Stimulated activated CD4-positive, alpha-beta T cell treated with anti-CD3 and anti-CD28 coated beads, Interleukin-12 subunit alpha, Interleukin-12 subunit beta, amount 100 ng/mL, for 4 hours (primary cell): Measurements from ENCODE around the gene BEND7.
A peak's percentile ranks its signal among the peaks of the same experiment; 100 is the strongest.
"Not testable (repeated sequence)": the region's sequence is repeated elsewhere in the genome, so short reads cannot be mapped to it uniquely, and the experiment has no call there.

Experiments used
- DNase-seq: peaks from one replicate; pipeline ENCODE4 v3.0.0-alpha.2; 2020

The BEND7 gene, protein sequence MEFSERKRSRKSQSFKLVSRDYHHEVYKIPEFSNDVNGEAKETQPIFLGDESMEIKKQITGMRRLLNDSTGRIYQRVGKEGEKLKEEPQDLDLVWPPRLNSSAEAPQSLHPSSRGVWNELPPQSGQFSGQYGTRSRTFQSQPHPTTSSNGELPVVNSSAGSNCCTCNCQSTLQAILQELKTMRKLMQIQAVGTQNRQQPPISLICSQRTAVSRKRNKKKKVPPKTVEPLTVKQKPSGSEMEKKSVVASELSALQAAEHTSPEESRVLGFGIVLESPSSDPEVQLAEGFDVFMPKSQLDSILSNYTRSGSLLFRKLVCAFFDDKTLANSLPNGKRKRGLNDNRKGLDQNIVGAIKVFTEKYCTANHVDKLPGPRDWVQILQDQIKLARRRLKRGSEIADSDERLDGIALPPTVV

DNA sequence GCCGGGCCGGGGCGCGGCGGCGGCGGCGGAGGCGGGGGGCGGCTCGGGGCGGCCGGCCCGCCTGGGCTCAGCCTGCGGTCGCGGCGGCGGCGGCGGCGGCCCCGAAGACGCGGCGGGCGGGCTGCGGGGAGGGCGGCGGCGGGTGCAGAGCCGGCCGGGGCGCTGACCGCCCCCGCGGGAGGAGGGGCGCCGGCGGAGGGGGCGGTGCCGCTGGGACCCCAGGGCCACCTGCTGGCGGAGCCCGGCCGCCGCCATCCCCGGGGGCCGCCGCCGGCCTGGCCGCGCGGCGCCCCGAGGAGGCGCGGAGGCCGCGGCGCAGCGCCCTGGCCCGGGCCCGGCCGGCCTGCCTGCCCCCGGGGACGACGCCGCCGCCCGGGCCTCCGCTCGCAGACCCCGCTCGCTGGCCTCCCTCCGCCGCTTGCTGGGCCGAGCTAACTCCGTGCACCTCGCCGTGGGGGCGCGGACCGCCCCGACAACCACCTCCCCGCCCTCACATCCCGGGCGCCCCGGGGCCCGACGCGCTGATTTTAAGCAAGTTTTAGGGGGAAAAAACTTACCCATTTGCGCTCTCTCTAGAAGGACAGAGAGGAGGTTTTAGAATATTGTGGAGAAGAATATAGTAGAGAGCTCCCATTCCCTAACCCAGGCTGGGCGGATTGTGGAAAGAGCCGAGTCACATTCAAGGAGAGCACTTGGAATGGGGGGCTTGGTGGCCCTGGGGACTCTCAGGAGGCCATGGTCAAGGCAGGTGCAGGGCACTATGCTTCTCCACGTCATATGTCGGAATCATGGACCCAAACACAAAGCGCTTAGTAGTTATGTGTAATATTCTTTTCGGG lies at the start of gene BEND7:
TSS of gene BEND7 (minus strand) at position 140 of the 839 bp plus-strand sequence. CDS start 481 bp downstream, outside the sequence.
- DNase-seq: peak; percentile 6

DNA sequence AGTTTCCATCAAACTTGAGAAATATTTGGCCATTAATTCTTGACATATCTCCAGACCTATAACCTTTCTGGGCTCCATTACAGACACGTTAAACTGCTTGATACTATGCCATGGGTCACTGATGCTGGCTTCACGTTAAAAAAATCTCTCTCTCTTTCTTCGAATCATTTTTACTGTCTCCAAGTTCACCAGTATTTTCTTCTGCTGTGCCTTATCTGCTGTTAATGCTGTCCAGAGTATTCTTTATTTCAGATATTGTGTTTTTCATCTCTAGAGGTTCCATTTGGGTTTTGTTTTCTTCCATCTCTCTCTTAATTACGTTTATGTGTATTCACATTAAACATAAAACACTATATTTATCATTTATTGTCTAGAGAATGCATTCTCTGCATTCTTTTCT lies 45.1 kb upstream of the BEND7 start:
- no peak for DNase-seq

DNA sequence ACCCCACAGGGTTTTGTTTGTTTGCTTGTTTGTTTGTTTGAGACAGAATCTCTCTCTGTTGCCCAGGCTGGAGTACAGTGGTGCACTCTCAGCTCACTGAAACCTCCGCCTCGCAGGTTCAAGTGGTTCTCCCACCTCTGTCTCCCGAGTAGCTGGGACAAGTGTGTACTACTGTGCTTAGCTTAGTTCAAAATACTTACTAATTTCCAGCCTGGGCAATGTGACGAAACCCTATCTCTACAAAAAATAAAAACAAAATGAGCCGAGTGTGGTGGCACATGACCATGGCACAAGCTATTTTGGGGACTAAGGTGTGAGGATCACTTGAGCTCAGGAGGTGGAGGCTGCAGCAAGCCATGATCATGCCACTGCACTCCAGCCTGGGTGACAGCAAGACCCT lies 42.7 kb upstream of the BEND7 start:
- DNase-seq: no peak

DNA sequence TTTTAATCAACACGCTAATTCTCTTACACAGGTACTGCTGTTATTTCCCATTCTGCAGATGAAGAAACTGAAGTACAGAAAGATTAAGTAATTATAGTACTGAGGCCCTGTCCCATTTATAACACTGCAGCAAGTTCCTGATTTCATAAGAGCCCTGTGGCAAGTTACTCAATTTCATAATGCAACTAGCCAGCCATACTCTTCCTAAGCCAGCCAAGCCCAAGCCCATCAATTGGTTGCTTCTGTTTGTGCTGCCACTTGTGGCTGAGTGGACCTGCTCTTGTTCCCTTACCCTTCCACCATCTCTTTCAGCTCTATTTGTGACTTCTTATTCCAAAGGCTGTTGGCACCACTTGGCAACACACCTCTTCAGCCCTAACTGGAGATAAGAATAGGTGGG lies 38.2 kb upstream of the BEND7 start:
- no peak for DNase-seq

DNA sequence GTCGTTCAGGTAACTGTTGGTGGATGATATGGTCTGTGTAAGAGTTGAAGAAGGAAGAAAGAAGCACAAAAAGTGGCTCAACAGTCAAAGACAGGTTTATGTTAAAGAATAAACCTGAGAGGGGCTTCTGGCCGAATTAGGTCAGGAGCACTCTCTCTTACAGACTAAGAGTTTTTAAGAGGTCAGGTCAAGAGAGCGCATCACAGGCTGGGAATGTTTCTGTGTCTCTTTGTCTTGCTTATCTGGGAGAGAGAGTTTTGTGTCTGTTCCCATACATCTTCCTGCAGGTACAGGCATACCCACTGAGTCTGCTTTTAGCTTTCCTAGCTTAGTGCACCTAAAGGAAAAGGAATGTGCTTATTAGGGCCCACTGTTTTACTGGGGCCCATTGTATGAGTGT lies 35.8 kb upstream of the BEND7 start:
- DNase-seq: no peak

DNA sequence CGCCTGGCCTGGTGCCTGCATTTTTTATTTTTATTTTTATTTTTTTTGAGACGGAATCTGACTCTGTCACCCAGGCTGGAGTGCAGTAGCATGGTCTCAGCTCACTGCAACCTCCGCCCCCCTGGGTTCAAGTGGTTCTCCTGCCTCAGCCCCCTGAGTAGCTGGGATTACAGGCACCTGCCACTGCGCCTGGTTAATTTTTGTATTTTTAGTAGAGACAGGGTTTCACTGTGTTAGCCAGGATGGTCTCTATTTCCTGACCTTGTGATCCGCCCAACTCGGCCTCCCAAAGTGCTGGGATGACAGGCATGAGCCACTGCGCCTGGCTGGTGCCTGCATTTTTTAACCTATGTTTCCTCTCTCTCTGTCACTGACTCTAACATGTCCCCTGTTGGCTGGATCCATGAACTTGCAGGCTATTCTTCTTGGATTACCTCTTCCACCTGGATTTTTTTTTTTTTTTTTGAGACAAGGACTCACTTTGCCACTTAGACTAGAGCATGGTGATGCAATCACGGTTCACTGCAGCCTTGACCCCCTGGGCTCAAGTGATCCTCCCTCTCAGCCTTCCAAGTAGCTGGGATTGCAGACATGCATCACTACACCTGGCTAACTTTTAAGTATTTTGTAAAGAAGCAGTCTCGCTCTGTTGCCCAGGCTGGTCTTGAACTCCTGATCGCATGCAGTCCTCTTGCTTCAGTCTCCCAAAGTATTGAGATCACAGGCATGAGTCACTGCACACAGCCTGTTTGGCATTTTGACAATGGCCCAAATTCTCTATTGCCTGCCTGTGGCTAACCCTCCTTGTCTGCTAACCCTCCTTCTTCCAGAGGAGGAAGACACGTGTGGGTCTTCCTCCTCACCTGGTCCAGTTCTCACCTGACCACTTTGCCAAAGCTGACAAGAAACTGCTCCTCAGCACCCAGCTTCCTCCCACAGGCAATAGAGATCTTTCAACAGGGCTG lies 34.9 kb upstream of the BEND7 start:
- no peak for DNase-seq

DNA sequence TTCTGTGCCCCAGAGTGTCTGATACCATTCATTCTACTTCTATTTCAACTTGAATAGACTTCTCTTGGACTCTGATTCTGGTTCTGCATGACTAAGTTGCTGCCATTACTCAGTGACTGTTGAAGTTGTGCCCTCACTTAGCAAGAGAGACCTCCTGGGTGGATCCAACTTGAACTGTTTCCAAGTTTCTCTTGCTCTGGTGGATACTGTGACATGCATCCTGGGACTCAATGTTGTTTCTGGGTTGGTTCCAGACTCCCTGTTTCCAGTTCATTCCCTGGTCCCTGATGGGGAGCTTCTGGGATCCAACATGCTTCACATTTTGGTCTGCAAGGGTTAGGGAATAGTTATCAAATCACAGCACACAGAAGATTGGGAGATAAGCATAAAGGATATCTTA lies 31.8 kb upstream of the BEND7 start:
- no peak for DNase-seq

DNA sequence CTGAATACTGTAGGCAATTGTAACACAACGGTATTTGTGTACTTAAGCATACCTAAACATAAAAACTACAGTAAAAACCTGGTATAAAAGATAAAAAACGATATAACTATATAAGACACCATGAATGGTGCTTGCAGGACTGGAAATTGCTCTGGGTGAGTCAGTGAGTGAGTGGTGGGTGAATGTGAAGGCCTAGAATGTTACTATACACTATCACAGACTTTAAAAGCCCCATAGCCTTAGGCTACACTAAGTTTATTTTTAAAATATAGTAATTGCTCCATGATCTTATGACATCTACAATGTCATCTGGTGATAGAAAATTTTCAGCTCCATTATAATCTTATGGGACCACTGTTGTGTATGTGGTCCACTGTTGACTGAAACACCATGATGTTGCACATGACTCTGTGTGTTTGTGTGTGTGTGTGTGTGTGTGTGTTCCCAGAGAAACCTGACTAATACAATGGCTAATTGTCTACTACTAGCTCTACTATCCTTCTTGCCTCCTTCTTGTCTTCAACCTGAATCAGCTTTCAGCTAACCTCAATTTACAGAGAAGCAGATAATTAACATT lies 30.4 kb upstream of the BEND7 start:
- no peak for DNase-seq

DNA sequence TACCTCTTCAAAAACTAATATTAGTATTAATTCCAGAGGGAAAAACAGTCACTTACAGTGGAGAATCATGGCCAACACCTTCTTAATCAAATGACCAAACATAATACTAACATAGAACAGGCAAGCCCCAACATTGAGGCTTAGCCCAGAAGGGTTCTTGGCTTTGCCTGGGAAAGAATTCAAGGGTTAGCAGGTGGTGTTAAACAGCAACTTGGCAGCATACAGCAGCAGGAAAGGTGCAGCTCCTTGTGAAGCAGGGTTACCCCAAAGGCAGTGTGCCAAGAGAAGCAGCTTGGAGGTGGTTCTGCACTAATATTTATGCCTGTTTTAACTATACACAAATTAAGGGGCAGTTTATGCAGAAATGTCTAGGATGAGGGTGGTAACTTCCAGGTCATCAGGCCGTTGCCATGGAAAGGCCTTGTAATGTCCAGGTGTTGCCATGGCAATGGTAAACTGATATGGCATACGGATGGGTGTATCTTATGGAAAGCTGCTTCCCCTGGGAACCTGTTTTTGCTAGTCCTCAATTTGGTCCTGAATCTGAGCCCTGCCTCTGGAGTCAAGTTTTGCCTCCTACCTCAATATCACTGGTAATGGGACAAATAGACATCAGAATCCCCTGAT lies 27.2 kb upstream of the BEND7 start:
- DNase-seq: no peak

DNA sequence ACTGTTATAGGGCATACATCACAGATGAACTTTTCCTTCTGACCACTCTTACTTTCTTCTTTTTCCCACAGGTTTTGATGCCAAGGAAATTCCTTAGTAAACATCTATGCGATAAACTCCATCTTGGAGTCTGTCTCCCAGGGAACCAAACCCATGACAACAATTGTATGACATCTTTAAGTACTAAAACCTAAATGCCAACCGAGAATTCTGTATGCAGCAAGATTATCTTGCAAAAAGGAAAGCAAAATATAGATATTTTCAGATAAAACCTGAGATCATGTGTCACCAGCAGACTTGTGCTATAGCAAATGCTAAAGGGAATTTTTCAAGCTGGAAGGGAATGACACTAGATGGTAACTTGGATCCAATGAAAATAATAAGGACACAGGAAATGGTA lies 22.0 kb upstream of the BEND7 start:
- DNase-seq: no peak

DNA sequence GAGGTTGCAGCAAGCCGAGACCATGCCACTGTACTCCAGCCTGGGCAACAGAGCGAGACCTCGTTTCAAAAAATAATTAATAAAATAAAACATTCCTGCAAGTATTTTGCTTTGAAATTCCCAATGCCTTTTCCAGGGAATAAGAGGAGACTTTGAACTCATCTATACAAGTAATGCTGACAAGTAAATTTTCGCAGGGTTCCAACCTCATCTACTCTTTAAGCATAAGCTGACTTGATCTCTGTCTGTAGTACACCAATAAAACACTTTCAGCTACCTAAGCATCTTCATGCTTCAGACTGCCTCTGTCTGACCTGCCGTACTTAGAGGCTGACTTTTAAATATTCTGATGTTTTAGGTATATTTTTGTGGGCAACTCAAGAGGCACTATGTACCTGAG lies 13.7 kb upstream of the BEND7 start:
- DNase-seq: no peak

DNA sequence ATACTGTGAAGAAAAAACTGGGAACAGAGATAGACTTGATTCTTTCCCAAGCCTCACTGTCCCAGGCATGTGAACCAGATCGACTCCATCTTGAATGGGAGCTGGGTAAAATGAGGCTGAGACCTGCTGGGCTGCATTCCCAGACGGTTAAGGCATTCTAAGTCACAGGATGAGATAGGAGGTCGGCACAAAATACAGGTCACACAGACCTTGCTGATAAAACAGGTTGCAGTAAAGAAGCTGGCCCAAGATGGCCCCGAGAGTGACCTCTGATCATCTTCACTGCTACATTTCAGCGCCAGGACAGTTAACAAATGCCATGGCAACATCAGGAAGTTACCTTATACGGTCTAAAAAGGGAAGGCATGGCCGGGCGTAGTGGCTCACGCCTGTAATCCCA lies 9.2 kb upstream of the BEND7 start:
- not testable (repeated sequence) for DNase-seq

DNA sequence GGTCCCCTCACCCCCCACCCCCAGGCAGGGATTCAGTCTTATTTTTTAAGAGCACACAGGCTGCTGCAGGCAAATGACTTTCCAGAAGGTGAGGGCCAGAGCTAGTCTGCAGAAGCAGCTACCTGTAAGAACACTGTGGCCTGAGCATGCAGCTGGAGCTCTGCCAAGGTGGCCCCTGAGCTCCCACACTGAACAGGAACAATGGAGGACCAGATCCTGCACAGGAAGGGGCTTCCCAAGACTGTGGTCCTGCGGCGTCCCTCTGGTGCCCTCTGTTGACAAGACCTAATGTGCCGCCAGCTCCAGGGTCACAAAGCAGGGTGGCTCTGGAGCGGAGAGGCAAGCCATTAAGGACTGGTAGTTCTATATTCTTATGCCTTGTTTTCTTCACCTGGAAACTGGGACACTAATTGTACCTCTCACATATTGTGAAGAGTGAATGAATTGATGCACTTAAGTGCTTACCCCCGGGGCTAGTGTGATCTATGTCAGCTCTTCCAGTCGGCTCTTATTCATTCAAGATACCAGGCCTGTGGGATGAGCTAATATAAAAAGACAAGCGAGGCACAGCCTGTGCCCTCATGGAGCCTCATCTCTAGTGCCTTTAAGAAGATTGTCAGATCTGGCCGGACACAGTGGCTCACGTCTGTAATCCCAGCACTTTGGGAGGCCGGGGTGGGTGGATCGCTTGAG lies 8.0 kb upstream of the BEND7 start:
- DNase-seq: peak; percentile 11

DNA sequence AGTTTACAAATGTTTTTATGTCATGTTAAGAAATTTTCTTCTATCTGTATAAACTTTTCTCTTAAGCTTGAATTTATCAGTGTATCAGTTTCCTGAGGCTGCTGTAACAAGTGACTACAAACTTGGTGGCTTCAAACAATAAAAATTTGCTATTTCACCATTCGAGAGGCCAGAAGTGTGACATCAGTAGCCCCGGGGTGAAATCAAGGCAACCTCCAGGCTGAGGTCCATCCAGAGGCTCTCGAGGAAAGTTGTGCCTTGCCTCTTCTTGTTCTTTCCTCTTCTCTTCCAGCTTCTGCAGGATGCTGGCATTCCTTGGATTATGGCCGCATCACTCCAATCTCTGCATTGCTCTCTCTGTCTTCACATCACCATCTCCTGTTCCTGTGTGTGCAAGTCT lies 6.5 kb upstream of the BEND7 start:
- no peak for DNase-seq

DNA sequence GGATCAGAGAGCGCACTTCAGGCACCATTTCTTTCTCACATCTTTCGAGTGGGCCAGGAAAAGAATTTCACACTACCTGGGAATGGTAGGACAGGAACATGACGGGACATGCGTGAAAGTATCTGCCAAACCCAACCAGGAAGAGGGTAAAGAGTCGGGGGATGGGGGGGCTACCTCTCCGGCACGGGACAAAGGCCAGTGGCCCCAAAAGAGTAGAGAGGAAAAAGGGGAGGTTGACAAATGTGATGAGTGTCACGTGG lies 830 bp upstream of the BEND7 start:
- DNase-seq: no peak

DNA sequence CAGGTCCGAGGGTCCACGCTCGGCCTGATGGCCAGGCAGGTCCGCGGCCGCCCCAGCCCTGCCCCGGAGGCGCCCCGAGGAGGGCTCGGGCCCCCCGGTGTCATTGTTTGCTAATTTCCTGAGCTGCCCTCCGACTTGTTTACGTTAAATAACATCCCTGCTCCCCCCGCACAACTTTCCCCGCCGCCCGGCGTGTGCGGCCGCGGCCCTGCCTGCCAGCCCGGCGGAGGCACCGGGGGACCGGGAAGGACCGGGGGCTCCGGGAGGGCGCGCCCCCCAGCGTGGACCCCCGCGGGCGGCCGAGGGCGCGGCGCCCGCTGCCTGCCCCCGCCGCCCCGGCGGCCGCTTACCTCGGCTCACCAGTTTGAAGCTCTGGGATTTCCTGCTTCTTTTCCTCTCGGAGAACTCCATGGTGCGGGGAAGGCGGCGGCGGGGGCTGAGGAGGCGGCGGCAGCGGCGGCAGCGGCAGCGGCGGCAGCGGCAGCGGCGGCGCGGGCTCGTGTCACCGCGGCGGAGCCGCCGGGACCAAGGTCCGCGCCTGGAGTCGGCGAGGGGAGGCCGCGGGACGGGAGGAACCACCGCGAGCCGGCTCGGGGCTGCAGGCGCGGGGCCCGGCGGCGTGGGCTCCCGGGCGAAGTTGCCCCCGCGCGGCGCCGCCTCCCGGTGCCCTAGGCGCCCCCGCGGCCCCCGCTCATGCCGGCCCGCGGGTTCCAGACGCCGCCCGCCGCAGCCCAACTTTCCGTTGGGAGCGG lies 515 bp downstream of the BEND7 start:
- no peak for DNase-seq

DNA sequence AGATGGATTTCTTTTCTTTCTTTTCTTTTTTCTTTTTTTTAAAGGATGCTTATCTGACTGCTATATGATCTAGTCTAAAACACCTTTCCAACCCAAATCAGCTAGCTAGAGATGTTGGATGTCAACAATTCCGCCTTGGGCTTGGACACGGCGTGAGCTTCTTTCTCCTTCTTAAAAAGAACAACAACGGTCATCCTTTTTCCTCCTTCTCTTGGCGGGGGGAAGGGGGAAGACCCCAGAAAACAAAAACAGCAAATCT lies 1.0 kb downstream of the BEND7 start:
- no peak for DNase-seq

DNA sequence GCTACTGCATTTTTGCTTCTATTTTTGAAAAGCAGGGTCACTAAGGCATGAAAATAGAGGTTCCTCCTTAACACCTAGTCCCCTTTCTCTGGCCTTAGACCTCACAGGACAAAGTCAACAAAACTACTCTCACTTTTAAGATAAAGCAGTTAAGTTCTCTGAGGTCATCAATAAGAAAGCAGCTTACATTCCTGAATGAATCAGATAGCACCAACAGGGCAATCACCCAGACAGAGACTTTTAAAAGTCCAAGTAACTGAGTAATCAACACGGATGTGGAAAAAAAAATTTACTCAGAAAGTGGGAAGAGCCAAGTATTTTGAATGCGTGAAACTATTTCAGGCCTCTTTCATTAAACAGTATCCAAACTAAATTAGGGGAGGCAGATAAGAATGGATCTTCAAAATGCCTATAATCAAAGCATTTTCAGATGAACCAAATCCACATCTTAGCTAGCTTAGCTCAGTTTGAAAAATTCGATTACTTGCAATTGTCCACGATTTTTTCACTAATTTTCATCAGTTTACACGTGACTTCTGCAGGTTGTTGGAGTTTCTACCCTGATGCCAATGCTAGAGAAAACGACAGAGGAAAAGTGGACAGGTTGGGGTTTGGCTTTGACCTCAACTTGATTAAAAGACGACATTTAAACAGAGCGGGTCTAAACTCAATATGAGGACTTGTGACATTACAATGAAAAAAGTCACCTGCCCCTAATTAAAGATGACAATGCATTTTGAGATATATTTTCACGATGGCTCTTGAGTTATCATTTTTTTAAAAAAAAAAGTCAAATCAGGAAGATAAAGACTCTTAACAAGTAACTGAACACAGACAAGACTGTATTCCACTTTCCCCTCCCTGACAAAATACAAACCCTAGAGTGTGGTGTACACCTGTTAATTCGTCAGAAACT lies 1.6 kb downstream of the BEND7 start:
- DNase-seq: no peak

DNA sequence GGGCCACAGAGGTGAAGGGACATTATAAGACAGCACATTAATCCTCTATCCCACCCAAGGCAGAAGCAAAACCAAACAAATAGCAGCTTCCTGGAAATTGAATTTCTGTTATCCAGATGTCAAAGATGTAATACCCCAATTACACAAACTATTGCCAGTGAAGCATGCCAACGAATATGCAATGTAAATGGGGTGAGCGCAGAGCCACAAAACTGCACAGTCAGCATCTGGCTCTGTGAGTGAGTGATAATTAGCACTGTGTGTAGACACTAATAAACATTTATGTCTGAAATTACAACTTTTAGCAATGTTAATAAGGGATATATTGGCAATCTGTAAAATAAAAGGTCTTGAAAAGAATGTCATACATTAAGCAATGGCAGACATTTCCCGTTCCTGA lies 3.2 kb downstream of the BEND7 start:
- no peak for DNase-seq

DNA sequence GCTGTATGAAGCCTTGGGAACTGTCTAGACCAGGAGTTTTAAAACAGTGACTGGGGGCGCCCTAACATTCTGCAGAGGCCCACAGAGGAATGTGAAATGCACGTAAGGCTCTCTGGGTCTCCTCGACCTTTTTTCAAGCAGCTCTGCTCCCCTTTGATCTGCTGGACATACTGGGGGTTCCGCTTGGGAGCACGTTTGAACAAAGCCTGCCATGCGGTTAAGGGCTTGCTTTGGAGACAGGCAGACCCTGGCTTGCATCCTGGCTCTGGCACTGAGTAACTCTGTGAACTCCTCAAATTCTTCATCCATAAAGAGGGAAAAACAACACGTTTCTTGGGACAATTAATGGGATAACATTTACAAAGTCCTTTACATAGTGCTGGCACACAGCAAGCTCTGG lies 7.8 kb downstream of the BEND7 start:
- no peak for DNase-seq
